Activated naive CD8-positive, alpha-beta T cell (primary cell): ENCODE measurements around the gene LDLRAD4.

Experiments used
- H3K27ac Mint-ChIP-seq: one replicate; pipeline ENCODE4 v1.8.0; 2021; ENCODE audit warnings: mixed read lengths
- H3K27me3 Mint-ChIP-seq: one replicate; pipeline ENCODE4 v1.8.0; 2021; ENCODE audit warnings: mixed read lengths
- H3K36me3 Mint-ChIP-seq: one replicate; pipeline ENCODE4 v1.8.0; 2021; ENCODE audit warnings: mixed read lengths
- H3K4me1 Mint-ChIP-seq: one replicate; pipeline ENCODE4 v1.8.0; 2021; ENCODE audit warnings: low read depth, mixed read lengths
- H3K4me3 Mint-ChIP-seq: one replicate; pipeline ENCODE4 v1.8.0; 2021; ENCODE audit warnings: mild to moderate bottlenecking, mixed read lengths
- H3K9me3 Mint-ChIP-seq: one replicate; pipeline ENCODE4 v1.8.0; 2021; ENCODE audit warnings: low read depth, mixed read lengths

LDLRAD4 gene

GRCh38 chr18:13700153-13700552 lies 481.6 kb downstream of the LDLRAD4 start:
- Mint-ChIP-seq H3K4me3 (no peak overlapping the region), H3K27me3 (no peaks in the 10 kb centered on the region), H3K27ac (no peak overlapping the region), H3K36me3 (peaks cover 20% of the 10 kb centered on the region), H3K4me1 (peaks cover 5% of the 10 kb centered on the region), H3K9me3 (peaks cover 16% of the 10 kb centered on the region)
